HCT116 (cell line): ENCODE data around the gene KRT12. TPM values are rescaled to one million over a fixed set of nuclear protein-coding genes. Genes with fewer than 3 reads are reported as not detected.
A peak's percentile ranks its signal among the peaks of the same experiment; 100 is the strongest.

Experiments used
- ATAC-seq: fragments of 200-7000 bp; cut with Tn5 transposase; 2 replicates; pipeline ENCODE4 v1.9.1; 2020; ENCODE audit warnings: mild to moderate bottlenecking, moderate library complexity
- BruUV-seq: library from RNA; stranded (reverse); fragments of 400-500 nt; replicated peaks from 2 replicates; lab custom pipeline; 2021; lab: Mats Ljungman, UMichigan
- CTCF ChIA-PET: fragments of 300-600 bp; sonication (Branson Sonifier 250); formaldehyde crosslinking; loops from one replicate; lab custom pipeline; 2021; ENCODE audit warnings: antibody characterized with exemption; lab: Charles Lee
- POLR2A ChIA-PET: fragments of 300-600, 350-600 bp; sonication (Branson Sonifier 250); formaldehyde crosslinking; loops from one replicate; lab custom pipeline; 2021; ENCODE audit warnings: antibody characterized with exemption; lab: Charles Lee
- RAD21 ChIA-PET, 2 experiments: fragments of 300-600 bp; sonication (Branson Sonifier 250); formaldehyde crosslinking; loops; one replicate each; lab custom pipeline; 2023; ENCODE audit warnings: low total read pairs in 2 of 2; ENCODE audit not compliant: uncharacterized antibody in 2 of 2, unreplicated experiment in 2 of 2, low non-redundant PET in 1 of 2; lab: Charles Lee
- DNase-seq: peaks from one replicate; pipeline ENCODE4 v3.0.0-alpha.2; 2010; ENCODE audit warnings: low read depth, low spot score
- H2AFZ ChIP-seq: fragments of 200-600 bp; shearing (Covaris generic), sonication (generic); 2 replicates; pipeline ENCODE4 v1.6.1; 2017; ENCODE audit warnings: low read depth, mixed run types, mixed read lengths, antibody characterized with exemption, low read length; ENCODE audit not compliant: poor library complexity, severe bottlenecking
- H3K27ac ChIP-seq: 2 replicates; pipeline ENCODE4 v1.5.1; 2012; ENCODE audit warnings: low read depth, low read length
- H3K27me3 ChIP-seq: fragments of 200-600 bp; sonication (generic); 2 replicates; pipeline ENCODE4 v1.6.1; 2016; ENCODE audit warnings: mixed run types, low read length, mixed read lengths; ENCODE audit not compliant: insufficient read depth
- H3K36me3 ChIP-seq, 2 experiments: fragments of 200-500 bp in 1 of 2; fragments of 200-600 bp in 1 of 2; sonication (Bioruptor generic) in 1 of 2; sonication (generic) in 1 of 2; 2 replicates each; pipeline versions ENCODE4 v1.5.1 to v1.6.1; 2014 to 2016; ENCODE audit warnings: low read length in 2 of 2, inconsistent platforms in 1 of 2, mixed read lengths in 1 of 2, mixed run types in 1 of 2; ENCODE audit not compliant: insufficient read depth in 2 of 2, control insufficient read depth in 1 of 2
- H3K4me1 ChIP-seq, 2 experiments: fragments of 200-600 bp in 1 of 2; sonication (generic) in 1 of 2; 2 replicates each; pipeline versions ENCODE4 v1.5.1 to v1.6.1; 2012 to 2017; ENCODE audit warnings: low read length in 2 of 2, inconsistent platforms in 1 of 2, mild to moderate bottlenecking in 1 of 2, mixed read lengths in 1 of 2, mixed run types in 1 of 2, moderate library complexity in 1 of 2; ENCODE audit not compliant: insufficient read depth in 2 of 2, control insufficient read depth in 1 of 2
- H3K4me2 ChIP-seq: fragments of 200-600 bp; sonication (generic); 2 replicates; pipeline ENCODE4 v1.6.1; 2017; ENCODE audit warnings: mixed run types, low read length, mixed read lengths
- H3K4me3 ChIP-seq, 2 experiments: fragments of 200-600 bp in 1 of 2; sonication (generic) in 1 of 2; replicated peaks in 1 of 2; 2 replicates each; pipeline ENCODE4 v1.5.1; 2011 to 2016; ENCODE audit warnings: low read length in 2 of 2, control low read depth in 1 of 2, low read depth in 1 of 2, mild to moderate bottlenecking in 1 of 2, mixed read lengths in 1 of 2, mixed run types in 1 of 2
- H3K79me2 ChIP-seq: fragments of 200-600 bp; sonication (generic); 2 replicates; pipeline ENCODE4 v1.6.1; 2017; ENCODE audit warnings: mild to moderate bottlenecking, mixed run types, low read length, moderate library complexity, mixed read lengths; ENCODE audit not compliant: insufficient read depth
- H3K9ac ChIP-seq: fragments of 200-600 bp; sonication (generic); 2 replicates; pipeline ENCODE4 v1.6.1; 2016; ENCODE audit warnings: low read length, mixed read lengths
- H3K9me2 ChIP-seq: fragments of 200-600 bp; sonication (generic), shearing (Covaris generic); 2 replicates; pipeline ENCODE4 v1.6.1; 2017; ENCODE audit warnings: mixed run types, mild to moderate bottlenecking, moderate library complexity; ENCODE audit not compliant: insufficient read depth
- H3K9me3 ChIP-seq, 2 experiments: fragments of 200-500 bp in 1 of 2; fragments of 200-600 bp in 1 of 2; sonication (Bioruptor generic) in 1 of 2; sonication (generic) in 1 of 2; 2 replicates each; pipeline ENCODE4 v1.6.1; 2014 to 2017; ENCODE audit warnings: low read length in 2 of 2, mixed read lengths in 2 of 2, inconsistent platforms in 1 of 2, low read depth in 1 of 2, mild to moderate bottlenecking in 1 of 2, mixed run types in 1 of 2, moderate library complexity in 1 of 2; ENCODE audit not compliant: control insufficient read depth in 1 of 2, insufficient read depth in 1 of 2
- H4K20me1 ChIP-seq: fragments of 200-600 bp; sonication (generic), shearing (Covaris generic); 2 replicates; pipeline ENCODE4 v1.6.1; 2017; ENCODE audit warnings: mixed run types, mild to moderate bottlenecking, moderate library complexity; ENCODE audit not compliant: insufficient read depth
- CBX3 ChIP-seq: IDR thresholded peaks from 2 replicates; pipeline ENCODE4 v1.6.1; 2012; ENCODE audit warnings: low read depth
- CEBPB ChIP-seq: IDR thresholded peaks from 2 replicates; pipeline ENCODE4 v1.6.1; 2012; ENCODE audit warnings: low read depth
- EGR1 ChIP-seq: IDR thresholded peaks from 2 replicates; pipeline ENCODE4 v1.6.1; 2012; ENCODE audit warnings: low read depth
- EZH2phosphoT487 ChIP-seq: fragments of 200-600 bp; IDR thresholded peaks from 2 replicates; pipeline ENCODE4 v1.6.1; 2018; ENCODE audit warnings: antibody characterized with exemption, borderline replicate concordance
- FOSL1 ChIP-seq: IDR thresholded peaks from 2 replicates; pipeline ENCODE4 v1.6.1; 2012; ENCODE audit warnings: low read depth
- JUND ChIP-seq: IDR thresholded peaks from 2 replicates; pipeline ENCODE4 v1.6.1; 2012
- POLR2AphosphoS5 ChIP-seq: IDR thresholded peaks from 2 replicates; pipeline ENCODE4 v1.6.1; 2011; ENCODE audit warnings: mild to moderate bottlenecking, low read depth, low read length, moderate library complexity
- RAD21 ChIP-seq: IDR thresholded peaks from 2 replicates; pipeline ENCODE4 v1.6.1; 2012; ENCODE audit warnings: low read depth, mild to moderate bottlenecking
- SIN3A ChIP-seq: IDR thresholded peaks from 2 replicates; pipeline ENCODE4 v1.6.1; 2012; ENCODE audit warnings: low read depth
- SP1 ChIP-seq: IDR thresholded peaks from 2 replicates; pipeline ENCODE4 v1.6.1; 2012; ENCODE audit warnings: low read depth
- YY1 ChIP-seq: IDR thresholded peaks from 2 replicates; pipeline ENCODE4 v1.6.1; 2011; ENCODE audit warnings: low read length, low read depth, moderate library complexity, mild to moderate bottlenecking; ENCODE audit not compliant: insufficient replicate concordance; ENCODE audit errors: extremely low read depth
- ZNF274 ChIP-seq: fragments of 200-500 bp; sonication (Bioruptor generic); IDR thresholded peaks from 2 replicates; pipeline ENCODE4 v1.6.1; 2014; ENCODE audit warnings: mild to moderate bottlenecking, low read depth, low read length, inconsistent platforms
- intact Hi-C: fragments of 100-400 bp; cut with micrococcal nuclease; formaldehyde crosslinking; loops from 2 replicates; pipeline ENCODE4 v1.10.0; 2022
- total RNA-seq: library from RNA; stranded (reverse); gene quantifications from one replicate; pipeline ENCODE4 v1.2.1, GENCODE V29; 2021; ENCODE audit not compliant: unreplicated experiment
- TF ChIP-seq, protein P1 (sequence below): IDR thresholded peaks from 2 replicates; pipeline ENCODE4 v1.6.1; 2011; ENCODE audit warnings: mild to moderate bottlenecking, low read length, moderate library complexity; ENCODE audit not compliant: insufficient replicate concordance; ENCODE audit errors: extremely low read depth
- TF ChIP-seq, protein P2 (sequence below): IDR thresholded peaks from 2 replicates; pipeline ENCODE4 v1.6.1; 2012; ENCODE audit warnings: low read depth
- TF ChIP-seq, protein P3 (sequence below), 3 experiments: fragments of 200-600 bp in 1 of 3; sonication (generic) in 1 of 3; IDR thresholded peaks in 2 of 3; conservative IDR thresholded peaks in 1 of 3; 2 replicates each; pipeline ENCODE4 v1.5.1; 2012 to 2017; ENCODE audit warnings: low read depth in 2 of 3, low read length in 2 of 3, antibody characterized with exemption in 1 of 3, borderline replicate concordance in 1 of 3, control low read depth in 1 of 3, mild to moderate bottlenecking in 1 of 3, mixed read lengths in 1 of 3, mixed run types in 1 of 3, moderate library complexity in 1 of 3; ENCODE audit not compliant: insufficient read depth in 1 of 3
- TF ChIP-seq, protein P4 (sequence below): IDR thresholded peaks from 2 replicates; pipeline ENCODE4 v1.6.1; 2012

The KRT12 gene
- total RNA-seq, 1 experiment from 2014 or later: not detected

DNA sequence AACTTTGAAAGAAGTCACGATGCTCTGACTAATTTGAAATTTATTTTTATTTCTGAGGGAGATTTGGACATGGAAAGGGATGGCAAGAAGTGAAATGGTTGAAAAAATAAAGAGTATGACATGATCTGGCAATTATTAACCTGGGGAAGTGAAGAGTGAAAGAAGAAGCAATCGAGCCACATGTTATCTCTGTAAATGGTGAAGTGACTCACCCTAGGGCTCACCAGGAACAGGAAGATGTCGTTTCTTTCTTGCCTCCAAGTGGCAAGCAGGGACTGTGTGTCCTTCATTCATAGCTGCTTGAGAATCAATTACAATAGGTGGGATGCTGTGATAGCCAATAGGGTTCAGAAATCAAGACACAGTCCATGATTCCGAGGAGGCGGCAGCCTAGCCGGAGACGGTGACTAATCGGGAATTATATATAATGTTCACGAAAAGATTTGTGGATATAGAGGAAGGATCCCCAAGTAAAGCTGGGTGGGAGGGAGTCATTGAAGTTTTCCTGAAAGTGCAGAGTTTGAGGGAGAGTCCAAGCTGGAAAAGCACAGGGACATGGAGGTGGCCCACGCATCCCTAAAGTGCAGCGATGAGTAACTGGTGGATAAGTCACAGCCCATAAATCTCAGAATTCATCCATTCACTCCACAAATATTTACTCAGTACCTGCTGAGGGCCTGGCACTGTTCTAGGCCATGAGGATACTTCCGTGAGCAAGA lies 36.3 kb upstream of the KRT12 start:
- peak overlapping the region; percentile 67 for H3K9ac ChIP-seq
- no peaks in the 10 kb centered on the region for H3K36me3 ChIP-seq
- H3K27me3 ChIP-seq: no peaks in the 10 kb centered on the region
- H3K4me2 ChIP-seq: peak overlapping the region; percentile 74
- no peak overlapping the region for H2AFZ ChIP-seq
- peak overlapping the region; percentile 96 for H3K27ac ChIP-seq
- intact Hi-C loops: loop anchor here (5.0 kb wide), 1 partner anchor 86 kb away; no protein-coding TSS in a partner anchor
- no peaks in the 10 kb centered on the region for H3K9me2 ChIP-seq
- TF ChIP-seq YY1 (peak; percentile 45), JUND (peak; percentile 81), RAD21 (peak; percentile 6; the same call in 1 of the 2 replicates), CBX3 (peak; percentile 70; the same call in 1 of the 2 replicates), FOSL1 (peak; percentile 85), SIN3A (peak; percentile 71; the same call in 1 of the 2 replicates), POLR2AphosphoS5 (peak; percentile 48), SP1 (peak; percentile 88), ZNF274 (no peak), EZH2phosphoT487 (no peak), EGR1 (peak; percentile 87), CEBPB (peak; percentile 59; the same call in 1 of the 2 replicates)
- TF ChIP-seq, protein P1, sequence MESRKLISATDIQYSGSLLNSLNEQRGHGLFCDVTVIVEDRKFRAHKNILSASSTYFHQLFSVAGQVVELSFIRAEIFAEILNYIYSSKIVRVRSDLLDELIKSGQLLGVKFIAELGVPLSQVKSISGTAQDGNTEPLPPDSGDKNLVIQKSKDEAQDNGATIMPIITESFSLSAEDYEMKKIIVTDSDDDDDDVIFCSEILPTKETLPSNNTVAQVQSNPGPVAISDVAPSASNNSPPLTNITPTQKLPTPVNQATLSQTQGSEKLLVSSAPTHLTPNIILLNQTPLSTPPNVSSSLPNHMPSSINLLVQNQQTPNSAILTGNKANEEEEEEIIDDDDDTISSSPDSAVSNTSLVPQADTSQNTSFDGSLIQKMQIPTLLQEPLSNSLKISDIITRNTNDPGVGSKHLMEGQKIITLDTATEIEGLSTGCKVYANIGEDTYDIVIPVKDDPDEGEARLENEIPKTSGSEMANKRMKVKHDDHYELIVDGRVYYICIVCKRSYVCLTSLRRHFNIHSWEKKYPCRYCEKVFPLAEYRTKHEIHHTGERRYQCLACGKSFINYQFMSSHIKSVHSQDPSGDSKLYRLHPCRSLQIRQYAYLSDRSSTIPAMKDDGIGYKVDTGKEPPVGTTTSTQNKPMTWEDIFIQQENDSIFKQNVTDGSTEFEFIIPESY: no peak
- TF ChIP-seq, protein P2, sequence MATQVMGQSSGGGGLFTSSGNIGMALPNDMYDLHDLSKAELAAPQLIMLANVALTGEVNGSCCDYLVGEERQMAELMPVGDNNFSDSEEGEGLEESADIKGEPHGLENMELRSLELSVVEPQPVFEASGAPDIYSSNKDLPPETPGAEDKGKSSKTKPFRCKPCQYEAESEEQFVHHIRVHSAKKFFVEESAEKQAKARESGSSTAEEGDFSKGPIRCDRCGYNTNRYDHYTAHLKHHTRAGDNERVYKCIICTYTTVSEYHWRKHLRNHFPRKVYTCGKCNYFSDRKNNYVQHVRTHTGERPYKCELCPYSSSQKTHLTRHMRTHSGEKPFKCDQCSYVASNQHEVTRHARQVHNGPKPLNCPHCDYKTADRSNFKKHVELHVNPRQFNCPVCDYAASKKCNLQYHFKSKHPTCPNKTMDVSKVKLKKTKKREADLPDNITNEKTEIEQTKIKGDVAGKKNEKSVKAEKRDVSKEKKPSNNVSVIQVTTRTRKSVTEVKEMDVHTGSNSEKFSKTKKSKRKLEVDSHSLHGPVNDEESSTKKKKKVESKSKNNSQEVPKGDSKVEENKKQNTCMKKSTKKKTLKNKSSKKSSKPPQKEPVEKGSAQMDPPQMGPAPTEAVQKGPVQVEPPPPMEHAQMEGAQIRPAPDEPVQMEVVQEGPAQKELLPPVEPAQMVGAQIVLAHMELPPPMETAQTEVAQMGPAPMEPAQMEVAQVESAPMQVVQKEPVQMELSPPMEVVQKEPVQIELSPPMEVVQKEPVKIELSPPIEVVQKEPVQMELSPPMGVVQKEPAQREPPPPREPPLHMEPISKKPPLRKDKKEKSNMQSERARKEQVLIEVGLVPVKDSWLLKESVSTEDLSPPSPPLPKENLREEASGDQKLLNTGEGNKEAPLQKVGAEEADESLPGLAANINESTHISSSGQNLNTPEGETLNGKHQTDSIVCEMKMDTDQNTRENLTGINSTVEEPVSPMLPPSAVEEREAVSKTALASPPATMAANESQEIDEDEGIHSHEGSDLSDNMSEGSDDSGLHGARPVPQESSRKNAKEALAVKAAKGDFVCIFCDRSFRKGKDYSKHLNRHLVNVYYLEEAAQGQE: no peak
- TF ChIP-seq, protein P3, sequence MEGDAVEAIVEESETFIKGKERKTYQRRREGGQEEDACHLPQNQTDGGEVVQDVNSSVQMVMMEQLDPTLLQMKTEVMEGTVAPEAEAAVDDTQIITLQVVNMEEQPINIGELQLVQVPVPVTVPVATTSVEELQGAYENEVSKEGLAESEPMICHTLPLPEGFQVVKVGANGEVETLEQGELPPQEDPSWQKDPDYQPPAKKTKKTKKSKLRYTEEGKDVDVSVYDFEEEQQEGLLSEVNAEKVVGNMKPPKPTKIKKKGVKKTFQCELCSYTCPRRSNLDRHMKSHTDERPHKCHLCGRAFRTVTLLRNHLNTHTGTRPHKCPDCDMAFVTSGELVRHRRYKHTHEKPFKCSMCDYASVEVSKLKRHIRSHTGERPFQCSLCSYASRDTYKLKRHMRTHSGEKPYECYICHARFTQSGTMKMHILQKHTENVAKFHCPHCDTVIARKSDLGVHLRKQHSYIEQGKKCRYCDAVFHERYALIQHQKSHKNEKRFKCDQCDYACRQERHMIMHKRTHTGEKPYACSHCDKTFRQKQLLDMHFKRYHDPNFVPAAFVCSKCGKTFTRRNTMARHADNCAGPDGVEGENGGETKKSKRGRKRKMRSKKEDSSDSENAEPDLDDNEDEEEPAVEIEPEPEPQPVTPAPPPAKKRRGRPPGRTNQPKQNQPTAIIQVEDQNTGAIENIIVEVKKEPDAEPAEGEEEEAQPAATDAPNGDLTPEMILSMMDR (IDR thresholded peaks at IDR 0.05 in 2 of 3, conservative IDR thresholded peaks at IDR 0.05 in 1 of 3; ENCODE audit: borderline replicate concordance in 1 of 3, insufficient read depth in 1 of 3, low read depth in 2 of 3, low read length in 2 of 3): no peak
- TF ChIP-seq, protein P4, sequence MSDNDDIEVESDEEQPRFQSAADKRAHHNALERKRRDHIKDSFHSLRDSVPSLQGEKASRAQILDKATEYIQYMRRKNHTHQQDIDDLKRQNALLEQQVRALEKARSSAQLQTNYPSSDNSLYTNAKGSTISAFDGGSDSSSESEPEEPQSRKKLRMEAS: peak; percentile 66
- CTCF ChIA-PET: interaction anchor here (1.0 kb wide), 1 partner anchor 283 kb away, joined by 3 read pairs; no protein-coding TSS in a partner anchor
- DNase-seq (peak; percentile 90), ATAC-seq (peak; percentile 87)
- POLR2A ChIA-PET: interaction anchor here (0.8 to 1.0 kb wide), 2 partner anchors 14 to 43 kb away, joined by 3 read pairs; no protein-coding TSS in a partner anchor
- H3K4me1 ChIP-seq: peaks cover 47 to 55% of the 10 kb centered on the region in 2 experiments
- BruUV-seq: no TSS peak
- no peaks in the 10 kb centered on the region for H4K20me1 ChIP-seq
- no peaks in the 10 kb centered on the region for H3K79me2 ChIP-seq
- RAD21 ChIA-PET: no interaction called here
- no peaks in the 10 kb centered on the region for H3K9me3 ChIP-seq
- H3K4me3 ChIP-seq: peak overlapping the region; percentile 12 to 33
